Tongue (tissue), 2 donors: ENCODE measurements around the gene HIGD1C. TPM values are rescaled to one million over a fixed set of nuclear protein-coding genes. Genes with fewer than 3 reads are reported as not detected.
A peak's percentile ranks its signal among the peaks of the same experiment; 100 is the strongest.
"Not testable (repeated sequence)": the region's sequence is repeated elsewhere in the genome, so short reads cannot be mapped to it uniquely, and the experiment has no call there.

Experiments
- DNase-seq: peaks from one replicate; pipeline ENCODE4 v3.0.0-alpha.2; 2015
- total RNA-seq: library from RNA; depleted of rRNA; stranded (reverse); fragments of >200 nt; gene quantifications from one replicate; pipeline ENCODE4 v1.2.3, GENCODE V29; 2014

Gene HIGD1C
- total RNA-seq, 1 donor from 2014 or later = not detected

DNA sequence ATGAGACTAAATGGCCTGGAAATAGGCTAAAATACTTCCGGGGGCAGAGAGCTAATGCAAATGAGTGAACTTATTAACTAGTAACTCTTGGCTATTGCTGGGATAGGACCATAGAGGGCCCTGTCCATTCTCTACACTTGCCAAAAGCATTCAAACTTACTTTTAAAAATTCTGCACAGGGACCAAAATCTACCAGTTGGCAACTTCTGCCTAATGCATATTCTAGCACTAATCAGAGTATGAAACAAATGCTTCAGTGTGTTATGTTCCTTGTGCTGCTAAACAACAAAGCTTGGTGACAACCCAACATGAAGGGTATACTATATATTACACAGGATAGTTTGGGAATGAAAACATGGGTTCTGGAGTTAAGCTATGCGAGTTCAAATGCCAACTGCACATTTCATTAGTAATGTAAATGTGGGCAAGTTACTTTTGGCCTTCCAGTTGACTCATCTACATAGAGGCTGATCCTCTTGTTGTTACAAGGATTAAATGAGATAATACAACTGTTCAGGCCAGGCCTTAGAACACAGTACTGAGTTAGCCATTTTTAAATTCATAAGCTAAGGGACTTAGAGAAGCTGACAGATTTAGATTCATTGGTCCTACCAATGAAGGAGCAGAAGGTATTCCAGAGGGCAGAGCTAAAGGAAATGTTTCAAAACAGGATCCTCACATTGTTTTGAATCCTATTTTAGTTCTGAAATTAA is 32.4 kb downstream of the HIGD1C start:
- peak; percentile 10 for DNase-seq

DNA sequence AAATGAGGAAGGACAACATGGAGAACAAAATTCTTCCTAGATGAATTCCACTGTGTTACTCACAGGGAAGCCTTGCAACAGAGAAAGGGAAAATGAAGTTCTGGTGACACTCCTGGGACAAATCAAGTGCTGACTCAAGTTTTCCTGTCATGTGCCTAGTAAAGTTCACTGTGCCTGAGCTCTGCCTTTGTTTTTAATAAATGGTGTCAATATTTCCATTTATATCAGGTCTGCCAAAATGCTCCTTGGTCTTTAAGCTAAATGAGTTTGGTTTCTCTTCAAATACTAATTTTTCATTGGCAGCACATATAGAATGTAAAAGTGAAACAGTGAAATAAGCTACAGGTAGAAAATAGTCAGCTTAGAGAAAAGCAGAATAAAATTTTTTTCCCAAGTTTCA is 33.0 kb downstream of the HIGD1C start:
- peak; percentile 40 for DNase-seq

DNA sequence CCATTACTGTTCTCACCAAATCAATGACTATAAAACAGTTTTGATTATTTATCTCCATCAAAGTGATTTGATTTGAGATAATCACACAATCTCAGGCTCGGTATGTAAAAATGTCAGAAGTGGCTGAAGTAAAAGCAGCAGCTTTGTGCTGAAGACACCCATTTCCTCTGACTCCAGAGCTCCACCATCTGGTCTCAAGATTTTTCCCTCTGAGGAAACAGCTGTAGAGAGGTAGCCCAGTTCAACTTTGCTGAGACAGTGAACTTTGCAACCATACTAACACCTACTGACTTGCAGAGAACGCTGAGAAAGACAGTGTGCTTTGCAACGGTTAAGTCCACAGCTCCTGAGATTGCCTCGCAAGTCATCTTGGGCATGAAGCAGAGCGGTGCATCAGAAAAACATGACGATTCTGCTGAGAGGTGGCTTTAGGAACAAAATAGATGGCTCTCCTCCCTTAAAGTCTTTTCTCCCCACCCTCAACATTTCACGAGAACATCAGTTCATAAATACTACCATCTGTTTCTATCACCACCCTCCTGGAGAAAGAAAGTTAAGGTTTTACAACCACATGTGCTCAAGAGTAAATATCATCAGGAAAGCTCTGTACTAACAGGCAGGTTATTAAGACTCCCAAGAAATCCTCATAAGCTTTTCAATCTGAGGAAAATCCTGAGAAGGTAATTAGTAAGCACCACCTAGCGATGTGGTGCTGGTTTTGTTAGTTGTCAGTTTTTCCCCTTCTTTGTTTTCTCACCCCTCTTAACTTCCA is 34.8 kb downstream of the HIGD1C start:
- DNase-seq = peak; percentile 79

DNA sequence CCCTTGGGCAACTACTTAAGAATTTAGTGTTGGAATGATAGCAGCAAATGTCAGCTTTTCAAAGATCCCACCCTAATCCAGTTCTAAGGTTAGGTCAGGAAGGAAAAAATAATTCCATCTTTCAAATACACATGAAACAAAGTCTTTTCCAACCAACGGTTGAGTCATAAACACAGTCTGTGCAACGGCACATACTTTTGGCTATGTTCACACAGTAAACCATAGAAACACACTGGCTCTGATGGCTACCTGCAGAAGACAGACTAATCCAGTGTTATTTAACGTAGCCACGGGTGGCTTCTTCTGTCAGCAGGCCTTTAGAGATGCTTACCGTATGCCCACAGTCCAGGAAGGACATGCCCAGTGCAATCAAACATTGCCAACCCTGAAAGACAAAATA is 35.7 kb downstream of the HIGD1C start:
- DNase-seq = no peak

DNA sequence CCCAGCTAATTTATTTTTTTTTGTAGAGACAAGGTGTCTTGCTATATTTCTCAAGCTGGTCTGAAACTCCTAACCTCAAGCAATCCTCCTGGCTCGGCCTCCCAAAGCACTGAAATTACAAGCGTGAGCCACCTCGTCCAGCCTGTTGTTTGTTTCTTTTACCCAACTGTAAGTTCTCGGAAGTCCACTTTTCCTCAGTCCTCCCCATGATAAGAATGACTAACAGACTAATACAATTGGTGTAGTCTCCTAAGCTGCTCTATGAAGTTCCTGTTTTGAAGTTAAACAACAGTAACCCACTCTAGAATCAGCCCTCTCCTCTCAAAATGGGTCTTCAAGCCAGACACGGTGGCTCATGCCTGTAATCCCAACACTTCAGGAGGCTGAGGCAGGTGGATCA is 36.5 kb downstream of the HIGD1C start:
- DNase-seq = no peak

DNA sequence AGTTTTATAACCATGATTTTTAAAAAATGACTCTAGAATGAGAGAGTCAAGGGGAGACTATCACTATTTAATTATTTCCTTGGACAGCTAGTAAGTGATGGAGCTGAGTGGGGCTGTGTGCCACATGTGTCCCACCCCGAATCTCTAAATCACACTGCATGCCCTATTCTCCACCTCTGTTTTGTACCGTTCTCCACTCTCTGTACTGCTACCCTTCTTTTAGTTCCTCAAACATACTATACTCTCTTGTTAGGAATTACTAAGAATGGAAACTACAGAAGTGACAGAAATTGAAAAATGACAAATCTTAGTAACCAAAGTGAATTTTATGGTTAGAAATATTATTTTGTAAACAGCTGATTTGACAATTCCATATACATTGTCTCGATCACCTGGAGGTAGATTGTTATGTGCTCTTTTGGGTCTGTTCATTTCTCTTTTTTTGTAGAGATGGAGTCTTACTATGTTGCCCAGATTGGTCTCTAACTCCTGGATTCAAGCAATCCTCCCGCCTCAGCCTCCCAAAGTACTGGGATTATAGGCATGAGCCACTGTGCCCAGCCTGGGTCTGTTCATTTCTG is 37.9 kb downstream of the HIGD1C start:
- DNase-seq = no peak

DNA sequence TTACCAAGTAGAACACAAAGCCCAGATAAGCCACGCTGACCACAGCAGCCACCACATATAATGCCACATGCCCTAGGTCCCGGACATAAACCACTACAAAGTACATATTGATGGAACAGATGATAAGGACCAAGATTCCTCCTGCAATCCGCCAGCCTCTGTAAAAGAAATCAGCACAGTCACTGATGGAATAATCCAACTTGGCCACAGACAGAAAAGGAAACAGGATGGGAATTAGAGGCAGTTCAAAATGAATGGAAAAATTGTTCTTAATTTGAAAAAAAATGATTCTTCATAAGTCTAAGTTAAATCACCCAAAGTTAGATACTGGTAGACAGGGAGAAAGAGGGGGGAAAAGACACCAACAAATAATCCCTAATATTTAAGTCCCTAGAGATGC is 38.4 kb downstream of the HIGD1C start:
- DNase-seq = no peak

DNA sequence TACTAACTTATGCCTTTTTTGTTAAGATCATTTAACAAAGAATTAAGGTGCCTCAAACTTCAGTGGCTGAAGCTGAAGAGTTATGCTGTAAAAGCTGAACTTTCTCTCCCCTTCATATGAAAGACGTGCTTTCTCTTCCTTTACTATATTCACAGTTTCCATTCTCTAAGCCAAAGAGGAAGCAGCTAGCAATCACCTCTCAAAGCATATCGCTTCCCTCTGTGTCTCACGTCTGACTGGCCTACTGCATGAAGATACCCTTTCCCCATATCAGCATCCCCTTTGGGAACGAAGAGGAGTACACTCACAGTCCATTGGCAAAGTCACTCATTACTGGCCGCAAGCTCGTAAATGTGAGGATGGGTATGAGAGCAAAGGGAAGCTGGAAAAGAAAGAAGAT is 38.9 kb downstream of the HIGD1C start:
- no peak for DNase-seq

DNA sequence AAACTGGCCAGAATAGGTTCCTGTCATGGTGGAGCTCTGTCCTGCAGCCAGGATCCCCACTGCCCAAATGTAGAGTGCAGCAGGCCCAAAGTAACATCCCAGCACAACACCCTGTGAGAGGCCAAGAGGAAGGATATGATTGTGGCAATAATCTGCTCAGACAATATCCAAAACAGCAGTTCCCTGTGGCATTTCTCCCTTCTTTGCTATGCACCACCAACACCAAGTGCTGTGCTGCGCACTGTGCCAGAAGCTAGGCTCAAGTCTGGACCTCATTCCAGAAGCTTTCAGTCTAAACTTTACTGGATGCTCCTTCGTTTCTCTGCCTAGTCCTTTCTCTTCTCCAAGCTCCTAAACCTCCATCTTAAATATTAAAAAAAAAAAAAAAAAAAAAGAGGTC is 40.5 kb downstream of the HIGD1C start:
- DNase-seq = peak; percentile 64

DNA sequence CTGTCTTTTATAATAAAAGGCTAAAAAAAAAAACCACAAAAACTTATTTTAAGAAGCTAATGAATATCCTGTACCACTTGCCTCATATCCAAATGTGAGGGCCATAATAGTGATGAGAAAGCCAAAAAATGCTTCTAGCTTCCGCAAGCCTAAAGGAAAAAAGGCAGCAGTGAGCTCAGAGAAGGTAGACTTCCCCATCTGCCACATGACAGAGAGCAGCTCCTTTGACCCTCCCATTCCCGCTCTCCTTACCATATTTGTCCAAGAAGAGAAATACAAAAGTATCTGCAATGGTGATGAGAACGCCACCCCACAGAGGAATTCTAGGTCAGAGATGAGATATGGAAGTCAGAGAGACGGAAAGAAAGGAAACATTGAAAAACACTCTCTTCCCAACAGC is 46.7 kb downstream of the HIGD1C start:
- no peak for DNase-seq

DNA sequence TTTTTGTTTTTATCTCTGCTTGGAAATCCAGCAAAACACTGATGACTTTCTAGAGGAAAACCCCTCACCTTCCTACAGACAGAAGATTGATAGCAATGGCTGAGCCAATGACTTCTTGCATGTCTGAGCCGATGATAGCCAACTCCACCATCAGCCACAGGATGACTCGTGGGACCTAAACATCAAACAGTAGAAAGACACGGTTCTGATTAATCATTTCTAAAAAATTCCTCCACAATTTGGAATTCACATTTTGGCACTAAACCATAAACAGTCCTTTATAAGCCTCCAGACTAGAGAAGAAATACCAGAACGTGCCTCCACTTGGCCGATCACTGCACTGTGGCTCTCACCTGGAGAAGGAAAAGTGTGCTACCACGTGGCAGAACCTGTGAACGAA is 47.9 kb downstream of the HIGD1C start:
- no peak for DNase-seq

DNA sequence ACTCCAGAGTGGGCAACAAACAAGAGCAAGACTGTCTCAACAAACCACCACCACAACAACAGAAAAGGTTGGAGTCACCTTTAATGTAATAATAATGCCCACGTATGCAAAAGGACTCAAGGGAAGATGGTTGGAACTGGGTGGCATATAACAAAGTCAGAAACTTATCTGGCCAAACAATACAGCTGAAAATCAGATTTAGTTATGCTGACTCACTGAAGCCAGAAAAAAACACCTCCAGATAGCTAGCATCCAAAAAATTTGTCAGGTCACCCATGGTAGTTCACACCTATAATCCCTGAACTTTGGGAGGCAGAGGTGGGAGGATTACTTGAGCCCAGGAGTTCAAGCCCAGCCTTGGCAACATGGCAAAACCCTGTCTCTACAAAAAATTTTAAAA is 49.5 kb downstream of the HIGD1C start:
- no peak for DNase-seq

DNA sequence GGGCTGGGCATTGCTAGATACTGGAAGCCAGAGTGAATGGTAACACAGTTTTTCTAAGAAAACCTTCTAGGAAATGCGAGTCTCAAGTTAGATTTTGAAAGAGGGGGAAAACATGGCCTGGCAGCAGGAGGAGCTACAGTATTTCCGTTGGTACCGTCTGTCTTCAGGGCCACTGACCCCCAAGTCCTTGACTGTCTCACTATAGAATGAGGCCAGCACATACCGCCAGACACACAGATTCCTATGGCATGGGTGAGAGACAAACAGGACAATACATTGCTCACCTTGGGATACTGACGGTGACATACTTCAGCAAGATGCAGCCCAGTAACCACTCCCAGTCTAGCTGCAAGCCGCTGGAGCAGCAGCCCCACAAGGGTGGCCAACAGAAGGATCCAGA is 52.2 kb downstream of the HIGD1C start:
- no peak for DNase-seq

DNA sequence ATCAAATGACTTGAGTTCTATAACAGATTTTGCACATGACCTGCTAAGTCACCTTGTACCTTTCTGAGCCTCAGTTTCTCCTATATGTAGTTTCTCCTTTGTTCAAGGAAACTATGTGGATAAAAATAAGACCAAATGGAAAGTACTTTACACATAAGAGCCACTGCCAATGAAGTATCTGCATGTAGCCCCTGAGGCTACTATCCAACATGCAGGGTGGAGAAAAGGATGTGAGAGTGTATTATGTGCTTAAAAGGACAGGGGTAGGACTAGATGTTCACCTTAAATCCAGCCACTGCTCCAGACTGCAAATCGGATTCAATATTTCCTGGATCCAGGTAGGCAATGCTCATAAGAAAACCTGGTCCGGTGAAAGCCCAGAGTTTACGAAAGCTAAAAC is 52.7 kb downstream of the HIGD1C start:
- no peak for DNase-seq

DNA sequence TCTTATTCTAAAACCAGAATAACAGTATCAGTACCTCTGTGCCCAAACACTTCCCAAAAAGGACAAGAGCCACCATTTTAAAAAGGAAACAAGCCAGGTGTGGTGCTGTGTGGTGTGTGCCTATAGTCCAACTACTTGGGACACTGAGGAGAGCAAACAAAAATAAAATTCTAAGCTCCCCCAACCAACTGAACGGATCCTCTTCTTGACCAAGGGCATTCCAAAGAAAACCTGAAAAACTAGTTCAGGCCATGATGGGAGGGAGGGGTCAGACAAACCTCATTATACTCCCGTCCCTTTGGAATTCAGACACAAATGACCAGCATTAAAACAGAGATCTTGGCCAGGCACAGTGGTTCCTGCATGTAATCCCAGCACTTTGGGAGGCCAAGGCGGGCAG is 53.3 kb downstream of the HIGD1C start:
- no peak for DNase-seq

DNA sequence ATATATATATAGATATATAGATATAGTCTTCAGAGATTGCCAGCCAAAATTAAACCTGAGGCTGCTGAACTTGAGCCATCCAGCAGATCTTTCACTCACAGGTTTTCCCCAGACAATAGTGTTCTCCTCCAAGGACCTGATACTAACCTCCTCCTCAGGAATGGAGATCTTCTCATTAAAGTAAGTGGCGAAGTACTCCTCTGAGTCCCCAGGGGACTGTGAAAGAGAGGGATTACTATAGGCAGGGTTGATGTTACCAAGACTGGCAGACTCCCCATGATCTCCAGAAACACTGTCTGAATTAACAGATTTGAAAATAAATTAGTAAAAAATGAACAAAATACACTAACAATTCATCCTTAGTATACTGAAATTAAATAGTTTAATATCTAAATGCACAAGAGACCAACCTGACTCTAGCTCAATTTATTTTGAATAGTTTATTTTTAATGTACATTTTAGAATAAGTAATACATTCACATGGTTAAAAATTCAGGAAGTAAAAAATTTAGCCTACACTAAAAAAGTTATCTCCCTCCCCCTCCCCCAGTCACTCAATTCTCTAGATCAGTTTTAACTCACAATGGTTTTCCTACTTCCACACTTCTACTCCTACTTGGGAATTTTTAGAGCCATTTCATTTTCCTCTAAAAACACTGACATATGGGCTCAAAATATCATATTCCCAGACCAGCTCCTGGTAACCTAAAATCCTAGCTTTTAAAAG is 56.1 kb downstream of the HIGD1C start:
- DNase-seq = no peak

DNA sequence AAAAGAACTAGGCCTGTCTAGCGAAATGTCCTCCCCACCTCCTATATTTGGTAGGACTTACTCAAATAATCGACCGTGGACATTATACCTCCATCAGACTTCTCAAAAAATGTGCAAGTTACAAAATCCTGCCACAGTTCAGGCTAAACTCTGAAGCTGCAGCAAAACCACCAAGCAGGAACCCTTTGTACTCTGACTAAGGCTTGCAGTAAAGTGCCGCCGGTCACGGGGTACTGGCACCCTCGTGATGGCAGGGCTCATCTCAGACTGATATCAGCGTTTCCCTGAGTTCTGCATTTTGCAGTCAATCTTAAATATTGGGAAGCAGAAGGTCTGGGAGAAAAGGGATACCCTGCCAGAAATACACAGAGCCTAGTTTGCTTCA is 56.7 kb downstream of the HIGD1C start:
- no peak for DNase-seq

DNA sequence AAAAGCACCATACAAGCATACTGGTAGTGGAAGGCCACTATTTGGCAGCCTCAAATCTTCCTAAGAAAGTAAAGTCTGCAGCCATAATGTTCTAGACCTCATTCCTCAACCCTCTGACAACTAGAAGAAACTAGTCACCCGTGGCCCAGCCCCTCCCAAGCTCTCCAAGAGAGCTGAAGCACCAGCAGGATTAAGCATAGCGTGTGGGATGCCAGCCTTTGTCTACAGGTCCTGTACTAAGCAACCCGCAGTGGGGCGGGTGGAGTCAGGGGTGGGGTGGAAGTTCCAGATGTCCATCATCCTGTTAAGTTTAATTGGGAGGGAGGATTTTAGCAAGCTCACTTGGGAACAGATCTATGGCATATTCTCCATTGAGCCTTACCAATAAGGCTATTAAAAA is 59.6 kb downstream of the HIGD1C start:
- peak; percentile 20 for DNase-seq

DNA sequence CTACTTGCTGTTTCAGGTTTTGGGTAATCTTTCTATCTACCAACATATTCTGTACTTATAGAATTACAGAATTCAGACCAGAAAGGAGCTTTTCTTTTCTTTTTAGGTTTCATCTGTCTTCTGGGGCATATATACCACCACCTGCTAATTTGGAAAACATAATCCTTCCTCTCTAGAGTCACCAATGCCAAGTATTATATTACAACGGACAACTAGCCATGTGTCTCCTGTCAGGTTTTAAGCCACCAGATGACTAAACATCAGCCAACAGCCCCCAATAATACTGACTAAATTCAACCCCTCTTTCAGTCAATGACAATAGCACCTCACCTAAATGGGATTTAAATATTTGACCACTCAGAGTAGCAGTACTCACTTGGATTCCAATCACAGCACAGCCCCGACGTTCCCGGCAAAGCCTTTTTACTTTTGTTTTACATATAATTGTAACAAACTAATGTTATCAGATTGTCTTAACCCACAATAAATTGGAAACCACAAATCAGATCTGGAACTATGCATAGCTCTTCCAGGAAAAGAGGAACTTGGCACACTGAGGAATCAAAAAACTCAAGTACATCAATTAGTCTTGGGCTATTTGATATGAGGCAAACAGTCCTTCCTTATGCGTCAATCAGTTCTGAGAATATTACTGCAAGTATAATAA is 60.4 kb downstream of the HIGD1C start:
- peak; percentile 37 for DNase-seq

DNA sequence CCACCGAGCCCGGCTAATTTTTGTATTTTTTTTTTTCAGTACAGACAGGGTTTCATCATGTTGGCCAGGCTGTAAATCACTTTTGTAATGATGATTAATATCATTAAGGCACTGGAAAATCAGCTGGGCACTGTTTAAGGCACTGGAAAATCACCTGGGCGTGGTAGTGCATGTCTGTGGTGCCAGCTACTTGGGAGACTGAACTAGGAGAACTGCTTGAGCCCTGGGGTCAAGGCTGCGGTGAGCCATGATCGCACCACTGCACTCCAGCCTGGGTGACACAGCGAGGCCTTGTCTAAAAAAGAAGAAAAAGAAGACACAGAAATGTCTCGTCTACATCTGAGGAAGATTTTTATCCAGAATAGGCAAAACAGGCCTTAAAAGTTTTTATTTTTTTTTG is 61.1 kb downstream of the HIGD1C start:
- no peak for DNase-seq

DNA sequence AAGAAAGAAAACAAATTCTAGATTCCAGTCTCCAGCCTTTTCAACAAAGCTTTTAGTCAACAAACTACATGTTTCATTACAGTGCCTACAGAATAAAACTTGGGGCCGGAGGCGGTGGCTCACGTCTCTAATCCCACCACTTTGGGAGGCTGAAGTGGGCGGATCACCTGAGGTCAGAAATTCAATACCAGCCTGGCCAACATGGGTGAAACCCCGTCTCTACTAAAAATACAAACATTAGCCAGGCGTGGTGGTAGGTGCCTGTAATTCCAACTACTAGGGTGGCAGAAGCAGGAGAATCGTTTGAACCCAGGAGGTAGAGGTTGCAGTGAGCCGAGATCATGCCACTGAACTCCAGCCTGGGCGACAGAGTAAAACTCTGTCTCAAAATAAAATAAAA is 62.1 kb downstream of the HIGD1C start:
- DNase-seq = not testable (repeated sequence)

DNA sequence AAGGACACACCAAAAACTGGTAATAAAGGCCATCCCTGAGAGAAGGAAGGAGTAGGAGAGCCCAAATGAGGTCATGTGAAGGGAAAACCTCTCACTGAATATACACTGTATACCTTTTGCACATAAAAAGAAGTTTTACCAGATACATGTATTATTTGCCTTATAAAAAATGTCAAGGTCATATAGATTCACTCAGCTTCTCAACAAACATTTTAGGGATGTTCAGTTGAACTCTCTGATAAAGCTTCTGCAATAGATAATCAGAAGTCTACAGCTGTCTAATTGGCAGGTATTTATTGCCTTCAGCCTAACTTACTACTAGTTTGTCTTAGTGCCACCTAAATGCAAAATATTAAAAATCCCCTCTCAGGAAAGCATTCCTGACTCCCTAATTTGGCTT is 65.1 kb downstream of the HIGD1C start:
- DNase-seq = no peak

DNA sequence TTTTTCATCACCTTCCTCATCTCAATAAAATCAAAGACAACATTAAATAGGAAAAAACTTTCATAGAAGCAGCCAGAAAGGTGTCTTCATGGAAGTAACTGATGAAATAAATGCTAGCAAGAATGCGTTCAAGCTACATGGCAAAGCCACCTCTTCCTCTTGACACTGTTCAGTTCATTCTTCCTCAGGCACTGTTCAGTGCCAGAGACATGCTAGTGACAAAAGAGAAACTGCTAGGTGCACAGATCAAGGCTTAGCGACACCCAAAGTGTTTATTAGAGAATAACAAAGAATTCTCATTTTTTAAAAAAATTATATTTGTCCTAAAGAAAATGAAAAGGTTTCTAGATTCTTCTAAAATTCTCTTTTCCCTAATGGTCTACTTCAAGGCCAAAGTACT is 66.6 kb downstream of the HIGD1C start:
- DNase-seq = no peak
